ENCODE results near the gene TANGO6.

- TF ChIP-seq, protein P1, sequence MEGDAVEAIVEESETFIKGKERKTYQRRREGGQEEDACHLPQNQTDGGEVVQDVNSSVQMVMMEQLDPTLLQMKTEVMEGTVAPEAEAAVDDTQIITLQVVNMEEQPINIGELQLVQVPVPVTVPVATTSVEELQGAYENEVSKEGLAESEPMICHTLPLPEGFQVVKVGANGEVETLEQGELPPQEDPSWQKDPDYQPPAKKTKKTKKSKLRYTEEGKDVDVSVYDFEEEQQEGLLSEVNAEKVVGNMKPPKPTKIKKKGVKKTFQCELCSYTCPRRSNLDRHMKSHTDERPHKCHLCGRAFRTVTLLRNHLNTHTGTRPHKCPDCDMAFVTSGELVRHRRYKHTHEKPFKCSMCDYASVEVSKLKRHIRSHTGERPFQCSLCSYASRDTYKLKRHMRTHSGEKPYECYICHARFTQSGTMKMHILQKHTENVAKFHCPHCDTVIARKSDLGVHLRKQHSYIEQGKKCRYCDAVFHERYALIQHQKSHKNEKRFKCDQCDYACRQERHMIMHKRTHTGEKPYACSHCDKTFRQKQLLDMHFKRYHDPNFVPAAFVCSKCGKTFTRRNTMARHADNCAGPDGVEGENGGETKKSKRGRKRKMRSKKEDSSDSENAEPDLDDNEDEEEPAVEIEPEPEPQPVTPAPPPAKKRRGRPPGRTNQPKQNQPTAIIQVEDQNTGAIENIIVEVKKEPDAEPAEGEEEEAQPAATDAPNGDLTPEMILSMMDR (IDR thresholded peaks at IDR 0.05), result no peak
- TF ChIP-seq POLR2A (IDR thresholded peaks at IDR 0.05), result no peak
Observed at GRCh38 chr16:68898026-68898425, 54.7 kb downstream of the TANGO6 start.
